CD4-positive, alpha-beta T cell treated with Interleukin-4 for 1 hour (primary cell): ENCODE data around the gene RIN3.
"Not testable (repeated sequence)": the region's sequence is repeated elsewhere in the genome, so short reads cannot be mapped to it uniquely, and the experiment has no call there.

Experiments
- DNase-seq, 2 donors: peaks; one replicate each; pipeline ENCODE4 v3.0.0-alpha.2; 2020 to 2022

RIN3 gene

GRCh38 chr14:92675976-92676375 lies 162.4 kb downstream of the RIN3 start:
- peak in 1 of 2 donors; percentile 56 for DNase-seq

- no peak for DNase-seq
Observed at GRCh38 chr14:92676403-92677086, 163.0 kb downstream of the RIN3 start.

GRCh38 chr14:92677087-92677668 lies 163.6 kb downstream of the RIN3 start:
- peak in 1 of 2 donors; percentile 46 for DNase-seq

GRCh38 chr14:92677955-92678354 lies 164.4 kb downstream of the RIN3 start:
- no peak for DNase-seq

GRCh38 chr14:92678766-92679165 lies 165.2 kb downstream of the RIN3 start:
- DNase-seq, result no peak

GRCh38 chr14:92679246-92679645 lies 165.7 kb downstream of the RIN3 start:
- no peak for DNase-seq

GRCh38 chr14:92680330-92680729 lies 166.7 kb downstream of the RIN3 start:
- not testable (repeated sequence) for DNase-seq

- peak; percentile 82 to 83 for DNase-seq
Observed at GRCh38 chr14:92680781-92681650, 167.4 kb downstream of the RIN3 start.

- no peak for DNase-seq
Observed at GRCh38 chr14:92683041-92683440, 169.5 kb downstream of the RIN3 start.

GRCh38 chr14:92684801-92685560 lies 171.4 kb downstream of the RIN3 start:
- DNase-seq, result no peak

GRCh38 chr14:92685784-92686355 lies 172.3 kb downstream of the RIN3 start:
- no peak for DNase-seq

- no peak for DNase-seq
Observed at GRCh38 chr14:92686411-92686899, 172.9 kb downstream of the RIN3 start.

- DNase-seq, result peak; percentile 60 to 71
Observed at GRCh38 chr14:92686900-92687427, 173.4 kb downstream of the RIN3 start.

- DNase-seq, result no peak
Observed at GRCh38 chr14:92687681-92688433, 174.3 kb downstream of the RIN3 start.

GRCh38 chr14:92688434-92689375 lies 175.1 kb downstream of the RIN3 start:
- no peak for DNase-seq

GRCh38 chr14:92690171-92691011 lies 176.8 kb downstream of the RIN3 start:
- DNase-seq, result no peak

GRCh38 chr14:92692822-92693226 lies 179.2 kb downstream of the RIN3 start:
- DNase-seq, result no peak

- DNase-seq, result no peak
Observed at GRCh38 chr14:92693998-92694795, 180.6 kb downstream of the RIN3 start.
